Measurements from ENCODE around the gene BEGAIN. TPM values are rescaled to one million over a fixed set of nuclear protein-coding genes. Genes with fewer than 3 reads are reported as not detected.

The BEGAIN gene
- total RNA-seq, 3 donors from 2014 or later (not counting 1 experiment from before 2014, with no cell fraction given) = 0.11 to 1.3 TPM; not detected in 1

Other genes starting within 250 kb of the BEGAIN start
- gene WDR25, start 210.9 kb downstream of the BEGAIN start, total RNA-seq = 1 to 10 TPM; 5.0 to 9.8 (median 9.7) TPM
- gene DLK1, start 139.5 kb upstream of the BEGAIN start, total RNA-seq = not detected
- gene MEG3, start 238.7 kb upstream of the BEGAIN start, total RNA-seq = 1 to 10 TPM; 1.0 to 6.6 (median 1.9) TPM

Data from natural killer cell (primary cell).